Measurements from ENCODE around the gene HCK. TPM values are rescaled to one million over a fixed set of nuclear protein-coding genes. Genes with fewer than 3 reads are reported as not detected.

Gene HCK
- total RNA-seq, 1 donor from 2014 or later, result 99.9 TPM

DNA sequence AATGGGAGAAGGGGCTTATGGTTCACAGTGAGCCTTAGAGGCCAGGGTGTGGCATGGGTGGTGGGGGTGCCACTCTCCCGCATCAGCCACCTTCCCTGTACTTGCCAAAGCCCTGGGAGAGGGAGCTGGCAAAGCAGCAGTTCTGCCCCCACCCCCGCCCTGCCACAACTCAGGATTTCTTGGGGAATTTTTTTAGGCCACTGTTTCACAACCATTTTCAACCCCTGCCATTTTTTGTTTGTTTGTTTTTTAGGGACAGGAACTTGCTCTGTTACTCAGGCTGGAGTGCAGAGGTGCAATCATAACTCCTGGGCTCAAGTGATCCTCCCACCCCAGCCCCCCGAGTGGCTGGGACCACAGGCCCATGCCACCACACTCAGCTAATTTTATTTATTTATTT, 35.0 kb downstream of the HCK start:
- Histone ChIP-seq H3K9me3 (no peaks in the 10 kb centered on the region), H3K36me3 (peaks cover 15% of the 10 kb centered on the region), H3K4me1 (no peaks in the 10 kb centered on the region), H3K4me3 (no peak overlapping the region), H3K27ac (no peak overlapping the region), H3K27me3 (ENCODE audit: low read depth) (peaks cover 1% of the 10 kb centered on the region)
- ATAC-seq (no peak), DNase-seq (no peak)
- intact Hi-C loops (cut with DNase I), result no loop called here
- TF ChIP-seq, protein P1, sequence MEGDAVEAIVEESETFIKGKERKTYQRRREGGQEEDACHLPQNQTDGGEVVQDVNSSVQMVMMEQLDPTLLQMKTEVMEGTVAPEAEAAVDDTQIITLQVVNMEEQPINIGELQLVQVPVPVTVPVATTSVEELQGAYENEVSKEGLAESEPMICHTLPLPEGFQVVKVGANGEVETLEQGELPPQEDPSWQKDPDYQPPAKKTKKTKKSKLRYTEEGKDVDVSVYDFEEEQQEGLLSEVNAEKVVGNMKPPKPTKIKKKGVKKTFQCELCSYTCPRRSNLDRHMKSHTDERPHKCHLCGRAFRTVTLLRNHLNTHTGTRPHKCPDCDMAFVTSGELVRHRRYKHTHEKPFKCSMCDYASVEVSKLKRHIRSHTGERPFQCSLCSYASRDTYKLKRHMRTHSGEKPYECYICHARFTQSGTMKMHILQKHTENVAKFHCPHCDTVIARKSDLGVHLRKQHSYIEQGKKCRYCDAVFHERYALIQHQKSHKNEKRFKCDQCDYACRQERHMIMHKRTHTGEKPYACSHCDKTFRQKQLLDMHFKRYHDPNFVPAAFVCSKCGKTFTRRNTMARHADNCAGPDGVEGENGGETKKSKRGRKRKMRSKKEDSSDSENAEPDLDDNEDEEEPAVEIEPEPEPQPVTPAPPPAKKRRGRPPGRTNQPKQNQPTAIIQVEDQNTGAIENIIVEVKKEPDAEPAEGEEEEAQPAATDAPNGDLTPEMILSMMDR (IDR thresholded peaks at IDR 0.05), result no peak

DNA sequence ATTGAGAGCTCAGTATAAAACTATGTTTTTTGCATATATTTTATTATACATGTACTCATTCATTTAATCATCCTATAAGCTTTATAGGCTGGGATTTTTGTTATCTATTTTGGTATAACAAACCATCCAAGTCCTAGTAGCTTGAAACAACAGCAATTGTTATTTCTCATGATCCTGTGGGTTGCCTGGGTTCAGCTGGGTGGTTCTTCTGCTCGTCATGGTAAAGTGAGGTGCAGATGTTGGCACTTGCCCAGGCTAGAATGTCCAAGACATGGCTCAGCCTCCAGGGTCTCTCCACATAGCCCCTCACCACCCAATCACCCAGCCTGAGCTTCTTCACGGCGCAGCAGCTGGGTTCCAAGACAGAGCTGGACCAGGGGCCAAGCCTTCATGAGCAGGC, 36.7 kb downstream of the HCK start:
- no peaks in the 10 kb centered on the region for H3K27me3 ChIP-seq (ENCODE audit: low read depth)
- no peak for ATAC-seq
- peaks cover 15% of the 10 kb centered on the region for H3K36me3 ChIP-seq
- no peak for DNase-seq
- H3K9me3 ChIP-seq, result no peaks in the 10 kb centered on the region
- intact Hi-C loops (cut with DNase I), result no loop called here
- H3K4me3 ChIP-seq, result no peak overlapping the region
- no peak overlapping the region for H3K27ac ChIP-seq
- TF ChIP-seq, protein P1 (IDR thresholded peaks at IDR 0.05), result no peak
- no peaks in the 10 kb centered on the region for H3K4me1 ChIP-seq

DNA sequence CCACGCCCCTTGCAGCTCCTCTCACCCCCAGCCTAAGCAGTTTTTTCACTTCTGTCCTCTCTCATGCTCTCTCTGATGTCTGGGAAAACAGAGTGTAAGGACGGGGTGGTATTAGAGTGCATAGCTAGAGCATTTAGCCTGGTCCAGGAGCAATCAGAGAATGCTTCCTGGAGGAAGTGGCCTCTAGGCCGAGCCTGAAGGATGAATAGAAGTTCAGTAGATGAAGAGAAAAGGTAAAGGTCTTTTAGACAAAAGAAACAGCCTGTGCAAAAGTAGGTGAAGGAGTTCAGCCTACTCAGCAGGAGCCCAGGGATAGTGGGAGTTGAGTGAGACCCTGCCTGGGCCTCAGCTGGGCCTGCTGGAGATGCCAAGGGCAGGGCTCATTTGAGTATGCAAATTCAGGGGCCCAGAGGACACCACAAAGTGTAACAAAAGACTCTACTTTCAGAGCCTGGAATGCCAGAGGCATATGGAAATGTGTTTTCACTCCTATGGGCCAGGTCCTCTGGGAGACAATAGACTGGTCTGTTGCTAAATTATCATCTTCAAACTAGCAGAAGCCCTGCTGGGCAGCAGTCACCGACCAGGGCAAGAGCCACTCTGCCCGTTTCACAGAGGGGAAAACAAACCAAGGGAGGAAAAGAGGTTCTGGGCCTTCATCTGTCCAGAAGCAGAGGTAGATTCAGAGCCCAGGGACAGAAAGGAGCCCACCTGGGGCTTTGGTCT, 37.8 kb downstream of the HCK start:
- no peaks in the 10 kb centered on the region for H3K9me3 ChIP-seq
- TF ChIP-seq, protein P1 (IDR thresholded peaks at IDR 0.05), result no peak
- no peaks in the 10 kb centered on the region for H3K27me3 ChIP-seq (ENCODE audit: low read depth)
- DNase-seq (no peak), ATAC-seq (no peak)
- intact Hi-C loops (cut with DNase I), result no loop called here
- H3K27ac ChIP-seq, result no peak overlapping the region
- no peak overlapping the region for H3K4me3 ChIP-seq
- H3K36me3 ChIP-seq, result peaks cover 15% of the 10 kb centered on the region
- H3K4me1 ChIP-seq, result no peaks in the 10 kb centered on the region

DNA sequence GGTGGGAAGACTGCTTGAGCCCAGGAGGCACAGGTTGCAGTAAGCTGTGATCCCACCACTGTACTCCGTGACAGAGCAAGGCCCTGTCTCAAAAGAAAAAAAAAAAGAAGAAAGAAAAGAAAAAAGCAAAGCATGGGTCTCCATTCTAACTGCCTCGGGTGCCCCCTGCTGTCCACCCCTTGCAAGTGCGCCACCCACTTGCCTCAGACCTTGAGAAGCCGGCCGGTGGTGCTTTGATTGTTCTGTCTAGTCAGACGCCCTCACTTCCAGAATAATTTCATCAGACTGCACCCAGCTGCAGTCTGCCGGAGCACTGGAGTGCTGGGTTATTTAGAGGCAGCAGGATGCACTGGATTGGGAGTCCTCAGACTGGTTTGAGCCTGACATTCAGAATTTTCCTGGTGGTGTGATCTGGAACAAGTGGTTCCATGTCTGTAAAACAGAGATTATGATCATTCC, 39.9 kb downstream of the HCK start:
- DNase-seq (peak; percentile 84), ATAC-seq (peak; percentile 84 to 85)
- H3K27me3 ChIP-seq (ENCODE audit: low read depth), result no peaks in the 10 kb centered on the region
- no peak overlapping the region for H3K4me3 ChIP-seq
- intact Hi-C loops (cut with DNase I), result no loop called here
- peaks cover 15% of the 10 kb centered on the region for H3K36me3 ChIP-seq
- no peaks in the 10 kb centered on the region for H3K9me3 ChIP-seq
- TF ChIP-seq, protein P1 (IDR thresholded peaks at IDR 0.05), result peak; percentile 93
- no peaks in the 10 kb centered on the region for H3K4me1 ChIP-seq
- H3K27ac ChIP-seq, result no peak overlapping the region

DNA sequence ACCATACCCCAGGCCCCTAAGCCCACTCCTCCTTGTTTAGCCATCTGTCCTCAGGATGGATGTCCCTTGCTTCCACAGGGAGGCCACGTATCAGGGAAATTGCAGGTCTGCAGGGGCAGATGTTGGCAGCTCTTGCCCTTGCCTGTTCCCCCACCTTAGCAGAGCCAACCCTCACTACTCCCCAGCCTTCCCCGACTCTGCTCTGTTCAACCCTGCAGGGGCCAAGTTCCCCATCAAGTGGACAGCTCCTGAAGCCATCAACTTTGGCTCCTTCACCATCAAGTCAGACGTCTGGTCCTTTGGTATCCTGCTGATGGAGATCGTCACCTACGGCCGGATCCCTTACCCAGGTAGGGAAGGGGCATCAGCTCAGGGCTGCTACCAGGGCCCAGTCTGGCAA, 46.7 kb downstream of the HCK start:
- TF ChIP-seq, protein P1 (IDR thresholded peaks at IDR 0.05), result no peak

More for the DNA sequence above, 46.7 kb downstream of the HCK start:
- DNase-seq (no peak), ATAC-seq (no peak)
- Histone ChIP-seq H3K4me1 (no peaks in the 10 kb centered on the region), H3K9me3 (no peaks in the 10 kb centered on the region), H3K36me3 (peaks cover 23% of the 10 kb centered on the region), H3K27ac (no peak overlapping the region), H3K4me3 (no peak overlapping the region), H3K27me3 (ENCODE audit: low read depth) (no peaks in the 10 kb centered on the region)
- intact Hi-C loops (cut with DNase I), result no loop called here
